ENCODE data around the gene DDX19B. TPM values are rescaled to one million over a fixed set of nuclear protein-coding genes. Genes with fewer than 3 reads are reported as not detected.
A peak's percentile ranks its signal among the peaks of the same experiment; 100 is the strongest.

DDX19B gene
- total and polyA plus RNA-seq, 2 donors (not counting 1 experiment from before 2014, with no cell fraction given): 33.0 to 35.8 TPM

GRCh38 chr16:70252355-70252988 is 46.5 kb upstream of the DDX19B start:
- no peak overlapping the region for H3K9ac ChIP-seq (ENCODE audit: low read length)
- H3K79me2 ChIP-seq (ENCODE audit: control insufficient read depth, insufficient read depth, low read length): peaks cover 11% of the 10 kb centered on the region
- no peaks in the 10 kb centered on the region for H3K9me3 Mint-ChIP-seq (ENCODE audit: insufficient read depth)
- TF ChIP-seq, protein P1, sequence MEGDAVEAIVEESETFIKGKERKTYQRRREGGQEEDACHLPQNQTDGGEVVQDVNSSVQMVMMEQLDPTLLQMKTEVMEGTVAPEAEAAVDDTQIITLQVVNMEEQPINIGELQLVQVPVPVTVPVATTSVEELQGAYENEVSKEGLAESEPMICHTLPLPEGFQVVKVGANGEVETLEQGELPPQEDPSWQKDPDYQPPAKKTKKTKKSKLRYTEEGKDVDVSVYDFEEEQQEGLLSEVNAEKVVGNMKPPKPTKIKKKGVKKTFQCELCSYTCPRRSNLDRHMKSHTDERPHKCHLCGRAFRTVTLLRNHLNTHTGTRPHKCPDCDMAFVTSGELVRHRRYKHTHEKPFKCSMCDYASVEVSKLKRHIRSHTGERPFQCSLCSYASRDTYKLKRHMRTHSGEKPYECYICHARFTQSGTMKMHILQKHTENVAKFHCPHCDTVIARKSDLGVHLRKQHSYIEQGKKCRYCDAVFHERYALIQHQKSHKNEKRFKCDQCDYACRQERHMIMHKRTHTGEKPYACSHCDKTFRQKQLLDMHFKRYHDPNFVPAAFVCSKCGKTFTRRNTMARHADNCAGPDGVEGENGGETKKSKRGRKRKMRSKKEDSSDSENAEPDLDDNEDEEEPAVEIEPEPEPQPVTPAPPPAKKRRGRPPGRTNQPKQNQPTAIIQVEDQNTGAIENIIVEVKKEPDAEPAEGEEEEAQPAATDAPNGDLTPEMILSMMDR (IDR thresholded peaks at IDR 0.05): no peak
- TF ChIP-seq EZH2 (IDR thresholded peaks at IDR 0.05; ENCODE audit: borderline replicate concordance, insufficient read depth, low read depth, low read length, poor library complexity, severe bottlenecking): no peak
- no peak for ATAC-seq (ENCODE audit: low read depth)
- peaks cover 6% of the 10 kb centered on the region for H4K20me1 ChIP-seq (ENCODE audit: control insufficient read depth, insufficient read depth, low read length, poor library complexity, severe bottlenecking)
- H3K4me3 ChIP-seq (ENCODE audit: control extremely low read depth in 1 of 5, extremely low read depth in 1 of 5, insufficient read depth in 1 of 5, low read depth in 2 of 5, low read length in 4 of 5): no peak overlapping the region
- H3K27me3 ChIP-seq (replicated peaks in 1 of 4; ENCODE audit: control extremely low read depth in 1 of 4, control insufficient read depth in 3 of 4, insufficient read depth in 4 of 4, low read length in 3 of 4): no peaks in the 10 kb centered on the region
- ChIA-PET POLR2A (no interaction called here), CTCF (interaction anchor here (0.6 to 1.8 kb wide), 10 partner anchors 10 to 273 kb away, joined by 3 to 6 read pairs (median 3); partner anchors contain the start of gene AARS1)
- peaks cover 0 to 8% (median 0%) of the 10 kb centered on the region in 3 donors for H3K9me3 ChIP-seq (ENCODE audit: control extremely low read depth in 1 of 3, control insufficient read depth in 2 of 3, insufficient read depth in 1 of 3, low read length in 2 of 3)
- WGBS (ENCODE audit: insufficient coverage): 97% methylated on average over 19 of the region's 21 CpGs
- peaks cover 0 to 24% of the 10 kb centered on the region in 2 donors for H3K4me1 ChIP-seq (ENCODE audit: control insufficient read depth in 2 of 2, insufficient read depth in 2 of 2, low read length in 2 of 2)
- no peak overlapping the region for H3K27ac ChIP-seq (ENCODE audit: low read length in 2 of 2)
- peak; percentile 29 for DNase-seq
- H3K27me3 Mint-ChIP-seq: no peaks in the 10 kb centered on the region
- H3K4me3 Mint-ChIP-seq: peak overlapping the region; percentile 47
- peak overlapping the region; percentile 84 for H2AFZ ChIP-seq (ENCODE audit: insufficient read depth, low read depth, low read length, poor library complexity, severe bottlenecking)
- intact Hi-C loops (cut with micrococcal nuclease): loop anchor here (2.0 to 5.0 kb wide), 3 partner anchors 36 to 914 kb away; partner anchors contain the start of genes AARS1, COG8, FCSK and NIP7
- H3K4me1 Mint-ChIP-seq: peaks cover 13% of the 10 kb centered on the region
- H3K4me2 ChIP-seq (replicated peaks; ENCODE audit: low read depth, low read length, poor library complexity, severe bottlenecking): peak overlapping the region; percentile 94
- H3K27ac Mint-ChIP-seq: peak overlapping the region; percentile 98
- H3K36me3 ChIP-seq (replicated peaks in 1 of 2; ENCODE audit: control extremely low read depth in 1 of 2, control insufficient read depth in 1 of 2, extremely low read depth in 1 of 2, insufficient read depth in 2 of 2, low read length in 1 of 2): peaks cover 0 to 35% of the 10 kb centered on the region in 2 experiments
